GM18909 (cell line): ENCODE data around the gene SPRY4.
"Not testable (repeated sequence)": the region's sequence is repeated elsewhere in the genome, so short reads cannot be mapped to it uniquely, and the experiment has no call there.

Source experiments
- ATAC-seq: cut with Tn5 transposase; IDR thresholded peaks from one replicate; pipeline ENCODE4 v1.9.1; 2021; ENCODE audit warnings: mild to moderate bottlenecking; ENCODE audit not compliant: unreplicated experiment, poor library complexity

SPRY4 gene

DNA sequence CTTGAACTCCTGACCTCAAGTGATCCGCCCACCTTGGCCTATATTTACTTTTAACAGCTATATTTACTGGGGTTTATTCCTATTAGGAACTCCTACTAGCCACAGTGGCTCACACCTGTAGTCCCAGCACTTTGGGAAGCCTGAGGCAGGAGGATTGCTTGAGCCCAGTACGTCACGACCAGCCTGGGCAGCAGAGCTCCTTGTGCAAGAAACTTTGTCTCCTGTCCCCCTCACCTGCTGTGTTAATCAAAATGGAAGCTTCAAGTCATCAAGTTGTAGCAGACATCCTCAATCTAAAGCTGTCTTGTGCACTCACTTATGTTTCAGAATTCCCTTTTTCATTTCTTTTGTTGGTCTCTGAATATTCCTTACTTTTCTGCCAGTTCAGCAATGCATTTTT lies 15.0 kb upstream of the SPRY4 start:
- no peak for ATAC-seq

DNA sequence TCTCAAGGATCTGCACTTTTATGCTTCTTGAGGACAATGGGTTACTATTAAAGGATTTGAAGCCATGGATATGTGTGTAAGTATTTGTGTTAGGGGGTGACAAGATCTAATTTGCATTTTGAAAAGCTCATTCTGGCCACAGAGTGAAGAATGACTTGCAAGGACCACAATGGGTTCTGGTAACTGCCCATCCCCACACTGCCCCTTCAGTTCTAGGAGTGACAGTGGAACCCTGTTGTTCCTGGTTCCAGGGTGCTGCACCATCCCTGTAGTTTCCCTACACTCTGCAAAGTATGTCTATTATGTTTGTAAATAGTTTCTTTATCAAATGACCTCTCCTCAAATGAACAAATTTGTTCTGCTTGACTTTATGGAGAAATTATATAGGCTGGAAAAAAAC lies 9.7 kb upstream of the SPRY4 start:
- no peak for ATAC-seq

DNA sequence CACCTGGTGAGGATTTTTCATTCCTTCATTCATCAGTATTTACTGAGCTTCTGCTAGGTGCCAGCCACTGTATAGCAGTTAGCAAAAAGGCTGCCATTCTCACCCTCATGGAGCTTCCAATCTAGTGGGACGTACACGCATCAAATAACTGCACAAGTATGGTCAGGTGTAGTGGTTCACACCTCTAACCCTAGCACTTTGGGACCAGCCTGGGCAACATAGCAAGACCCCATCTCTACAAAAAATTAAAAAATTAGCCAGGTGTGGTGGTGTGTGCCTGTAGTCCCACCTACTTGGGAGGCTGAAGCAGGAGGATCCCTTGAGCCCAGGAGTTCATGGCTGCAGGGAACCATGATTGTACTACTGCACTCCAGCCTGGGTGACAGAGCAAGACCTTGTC lies 8.9 kb upstream of the SPRY4 start:
- not testable (repeated sequence) for ATAC-seq

DNA sequence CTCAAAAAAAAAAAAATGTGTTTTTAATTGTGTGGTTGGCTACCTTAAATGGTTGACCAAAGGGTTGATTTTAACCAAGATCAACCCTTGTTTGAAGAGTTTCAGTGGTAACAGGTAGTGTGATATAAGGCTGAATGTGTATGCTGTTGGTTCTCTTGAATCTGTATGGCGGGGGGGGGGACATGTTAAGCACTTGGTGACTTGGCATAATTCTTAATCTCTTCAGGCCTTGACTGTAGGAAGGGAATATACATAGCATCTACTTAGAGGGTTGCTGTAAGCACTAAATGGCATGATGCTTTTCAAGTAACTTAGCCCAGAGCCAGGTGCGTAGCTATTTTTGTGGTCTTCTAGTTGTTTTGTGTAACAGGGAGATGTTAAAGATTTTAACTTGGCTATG lies 5.6 kb upstream of the SPRY4 start:
- ATAC-seq: no peak

DNA sequence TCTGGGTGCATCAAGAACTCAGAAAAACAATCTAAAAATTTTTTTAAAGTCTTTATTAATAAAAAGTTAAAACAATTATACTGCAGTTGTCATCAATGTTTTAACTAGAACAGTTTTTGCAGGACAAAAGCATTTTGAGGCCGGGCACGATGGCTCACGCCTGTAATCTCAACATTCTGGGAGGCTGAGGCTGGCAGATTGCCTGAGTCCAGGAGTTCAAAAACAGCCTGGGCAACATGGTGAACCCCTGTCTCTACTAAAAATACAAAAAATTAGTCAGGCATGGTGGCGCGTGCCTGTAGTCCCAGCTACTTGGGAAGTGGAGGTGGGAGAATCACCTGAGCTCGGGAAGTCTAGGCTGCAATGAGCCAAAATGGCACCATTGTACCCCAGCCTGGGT lies 5.2 kb upstream of the SPRY4 start:
- ATAC-seq: no peak

DNA sequence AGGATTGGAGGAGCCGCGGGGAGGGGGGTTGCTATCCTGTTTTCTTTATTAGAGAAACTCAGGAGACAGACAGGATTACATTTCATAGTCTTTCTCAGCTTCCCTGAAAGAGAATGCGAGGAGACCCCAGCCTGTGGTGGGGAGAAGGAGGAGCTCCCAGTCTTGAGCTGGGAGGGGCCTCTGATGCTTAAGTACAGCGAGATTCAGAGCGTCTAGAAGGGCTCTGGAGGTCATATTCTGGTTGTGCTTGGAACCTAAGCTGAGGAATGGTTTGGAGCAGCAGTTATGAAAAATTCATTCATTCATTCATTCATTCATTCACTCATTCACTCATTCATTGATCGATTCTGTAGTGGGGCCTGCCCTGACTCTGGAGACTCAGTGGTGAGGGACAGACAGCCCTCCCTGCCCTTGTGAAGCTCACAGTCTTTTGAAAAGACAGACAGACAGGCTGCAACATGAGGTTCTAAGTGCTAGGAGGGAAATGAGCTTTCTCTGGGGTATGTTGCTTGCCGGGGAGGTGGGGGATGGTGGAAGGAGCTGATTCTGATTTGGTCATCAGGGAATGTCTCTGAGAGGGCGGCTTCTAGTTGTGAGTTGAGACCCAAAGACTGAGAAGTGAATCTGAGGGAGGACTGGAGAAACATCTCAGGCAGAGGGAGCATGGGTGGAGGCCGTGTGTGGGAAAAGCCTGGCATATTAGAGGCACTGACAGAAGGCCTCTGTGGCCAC lies 2.5 kb upstream of the SPRY4 start:
- no peak for ATAC-seq

DNA sequence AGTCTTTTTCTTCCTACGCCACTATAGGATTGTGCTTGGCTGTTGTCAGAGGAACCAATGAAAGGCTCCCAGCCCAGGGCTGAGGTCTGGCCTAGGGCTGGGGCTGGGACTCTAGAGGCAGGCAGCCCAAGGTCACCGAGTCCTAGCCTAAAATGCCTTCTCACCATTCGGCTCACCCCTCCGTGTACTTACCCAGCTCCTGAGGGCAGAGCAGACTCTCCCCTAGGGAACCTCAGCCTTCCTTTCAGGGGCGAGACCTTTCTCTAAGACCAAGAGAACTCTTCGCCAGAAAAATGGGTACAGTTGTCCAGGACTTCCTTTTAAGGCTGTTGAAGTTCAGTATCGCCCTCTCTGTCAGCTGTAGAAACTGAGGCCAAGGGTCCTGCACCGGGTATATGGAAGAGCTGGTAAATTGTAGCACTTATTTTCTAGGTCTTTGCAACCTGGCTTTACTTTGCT lies 1.7 kb upstream of the SPRY4 start:
- ATAC-seq: no peak

DNA sequence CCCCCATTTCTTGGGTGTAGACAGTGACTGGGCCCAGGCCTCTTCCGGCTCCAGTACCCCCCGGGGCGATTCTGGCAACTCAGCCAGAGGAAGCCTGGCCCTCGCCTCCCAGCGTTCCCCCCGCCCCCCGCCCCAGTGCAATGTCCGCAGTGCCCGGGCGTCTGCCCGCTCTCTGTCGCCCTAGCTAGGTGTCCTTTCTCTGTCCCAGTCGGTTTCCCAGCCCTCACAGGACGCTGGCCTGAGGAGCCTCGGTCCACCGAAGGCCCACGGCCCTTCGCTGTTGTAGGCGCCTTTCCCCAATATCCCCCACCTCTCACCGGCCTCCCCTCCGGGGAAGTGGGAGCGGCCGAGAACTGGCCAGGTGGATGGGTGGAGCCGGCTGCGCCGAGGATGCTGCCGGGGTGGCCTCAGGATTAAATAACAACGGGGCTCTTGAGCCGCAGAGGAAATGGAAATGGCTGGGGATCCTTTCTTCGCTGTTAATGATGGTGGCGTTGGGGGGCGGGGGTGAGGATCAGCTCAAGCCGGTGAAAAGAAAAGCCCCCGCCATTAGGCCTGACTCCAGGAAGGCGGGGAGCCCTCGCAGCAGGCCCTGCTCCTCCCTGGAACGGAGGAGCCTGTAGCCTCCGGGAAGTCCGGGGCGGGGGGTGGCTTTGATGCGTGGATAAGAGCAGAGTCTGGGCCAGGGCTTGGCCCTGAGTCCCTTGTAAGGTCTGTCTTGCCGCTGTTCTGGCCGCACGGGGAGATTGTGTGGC lies 1.1 kb upstream of the SPRY4 start:
- no peak for ATAC-seq

DNA sequence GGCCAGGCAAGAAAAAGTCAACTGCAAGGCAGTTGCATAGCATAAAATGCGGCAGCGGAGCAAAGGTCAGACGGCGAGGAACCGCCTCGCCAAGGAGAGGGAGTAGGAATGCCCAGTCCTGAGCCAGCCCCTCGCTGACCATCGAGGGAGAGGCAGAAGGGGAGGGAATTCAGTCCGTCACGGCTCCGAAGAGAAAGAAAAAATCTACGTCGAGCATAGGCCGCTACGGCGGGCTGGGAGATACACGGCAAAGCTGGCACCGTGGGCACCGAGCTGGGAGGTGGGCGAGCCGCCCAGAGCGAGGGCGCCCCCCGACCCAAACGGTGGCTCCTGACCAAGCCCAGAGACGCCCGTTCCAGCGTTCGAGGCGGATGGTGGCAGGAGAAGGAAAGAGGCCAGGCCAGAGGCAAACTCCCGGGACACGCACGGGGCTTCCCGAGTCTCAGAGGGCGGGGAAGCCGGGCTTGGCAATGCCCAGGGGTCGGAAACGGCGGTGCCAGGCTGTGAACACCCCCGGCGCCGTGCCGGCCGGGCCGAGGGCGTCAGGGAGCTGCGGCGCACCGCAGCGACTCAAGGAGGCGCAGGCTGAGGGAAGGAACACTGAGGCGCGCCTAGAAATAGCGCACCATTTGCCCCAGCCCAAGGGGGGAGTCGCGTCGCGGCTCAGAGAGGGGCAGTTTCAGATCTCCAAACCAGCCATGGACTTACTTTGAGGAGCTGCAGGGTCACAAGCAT lies 518 bp downstream of the SPRY4 start:
- ATAC-seq: peak; percentile 44

DNA sequence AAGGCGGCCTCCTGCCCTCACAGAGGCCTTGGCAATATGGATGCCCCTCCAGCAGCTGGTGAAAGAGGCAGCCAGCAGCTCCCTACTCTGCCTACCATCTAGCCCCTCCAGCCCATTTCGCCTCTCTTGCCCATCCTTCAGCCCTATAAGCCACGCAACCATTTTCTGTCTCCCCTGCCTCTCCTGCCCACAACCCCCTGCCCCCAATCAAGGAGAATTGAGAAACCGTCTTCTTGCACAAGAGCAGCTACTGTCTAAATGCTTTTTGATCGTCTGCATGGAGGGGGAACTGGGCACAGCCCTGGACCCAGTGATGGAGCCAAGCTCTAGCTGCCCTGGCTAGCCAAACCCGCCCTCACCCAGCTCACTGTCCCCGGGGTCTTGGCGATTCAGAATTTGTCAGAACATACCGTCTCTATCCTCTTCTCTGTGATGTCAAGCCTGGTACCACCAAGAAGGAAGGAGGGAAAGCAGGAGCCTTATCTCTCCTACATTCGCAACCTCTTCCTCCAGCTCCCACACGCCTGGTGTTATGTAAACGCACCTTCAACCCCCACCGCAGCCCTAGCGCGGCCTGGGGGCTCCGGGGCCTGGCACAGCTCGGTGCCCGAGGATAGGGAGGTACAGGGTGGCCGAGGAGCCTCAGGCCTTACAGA lies 1.2 kb downstream of the SPRY4 start:
- ATAC-seq: no peak

DNA sequence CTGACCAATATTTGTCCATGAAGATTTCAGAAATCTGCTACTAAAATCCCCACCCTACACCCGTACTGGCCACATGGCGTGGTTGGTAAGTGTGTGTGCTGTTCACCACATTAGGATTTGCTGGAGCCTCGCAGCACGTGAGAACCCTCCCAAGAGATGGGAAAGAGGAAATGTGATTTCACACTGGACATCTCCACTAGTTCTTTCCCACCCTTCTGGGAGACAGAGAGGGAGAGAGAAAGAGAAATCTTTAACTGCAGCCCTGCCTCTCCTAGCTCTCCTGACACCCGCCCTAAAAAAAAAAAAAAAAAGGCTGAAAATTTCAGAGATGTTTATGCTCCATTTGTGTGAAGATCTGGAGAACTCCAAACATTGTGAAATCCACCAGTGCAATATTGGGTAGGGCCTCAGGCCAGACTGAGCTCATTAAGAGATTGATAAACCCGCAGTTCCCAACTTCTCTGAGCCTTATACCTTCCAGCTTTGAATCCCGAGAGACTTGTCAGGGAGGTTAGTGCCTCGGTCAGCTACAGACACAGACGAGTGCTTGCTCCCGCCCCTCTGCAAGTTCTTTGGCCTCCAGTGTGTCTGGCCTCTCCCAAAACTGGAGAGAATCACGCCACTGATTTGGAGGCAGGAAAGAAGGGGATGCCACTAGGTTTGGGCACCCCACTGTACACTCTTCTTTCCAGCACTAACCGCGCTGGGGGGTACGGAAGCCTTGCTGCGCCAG lies 1.9 kb downstream of the SPRY4 start:
- no peak for ATAC-seq

DNA sequence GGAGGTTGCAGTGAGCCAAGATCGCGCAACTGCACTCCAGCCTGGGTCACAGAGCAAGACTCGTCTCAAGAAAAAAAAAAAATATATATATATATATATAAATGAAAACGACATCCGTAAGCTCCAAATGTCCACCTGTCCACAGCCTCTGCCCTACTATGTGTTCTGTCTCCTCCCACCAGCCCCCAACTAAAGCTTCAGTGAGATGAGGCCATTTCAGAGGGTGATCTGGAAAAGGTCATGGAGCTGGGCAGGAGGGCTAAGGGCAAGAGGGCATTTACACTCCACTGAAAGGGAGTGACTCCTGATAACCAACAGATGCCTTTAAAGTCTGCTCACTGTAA lies 2.4 kb downstream of the SPRY4 start:
- no peak for ATAC-seq

DNA sequence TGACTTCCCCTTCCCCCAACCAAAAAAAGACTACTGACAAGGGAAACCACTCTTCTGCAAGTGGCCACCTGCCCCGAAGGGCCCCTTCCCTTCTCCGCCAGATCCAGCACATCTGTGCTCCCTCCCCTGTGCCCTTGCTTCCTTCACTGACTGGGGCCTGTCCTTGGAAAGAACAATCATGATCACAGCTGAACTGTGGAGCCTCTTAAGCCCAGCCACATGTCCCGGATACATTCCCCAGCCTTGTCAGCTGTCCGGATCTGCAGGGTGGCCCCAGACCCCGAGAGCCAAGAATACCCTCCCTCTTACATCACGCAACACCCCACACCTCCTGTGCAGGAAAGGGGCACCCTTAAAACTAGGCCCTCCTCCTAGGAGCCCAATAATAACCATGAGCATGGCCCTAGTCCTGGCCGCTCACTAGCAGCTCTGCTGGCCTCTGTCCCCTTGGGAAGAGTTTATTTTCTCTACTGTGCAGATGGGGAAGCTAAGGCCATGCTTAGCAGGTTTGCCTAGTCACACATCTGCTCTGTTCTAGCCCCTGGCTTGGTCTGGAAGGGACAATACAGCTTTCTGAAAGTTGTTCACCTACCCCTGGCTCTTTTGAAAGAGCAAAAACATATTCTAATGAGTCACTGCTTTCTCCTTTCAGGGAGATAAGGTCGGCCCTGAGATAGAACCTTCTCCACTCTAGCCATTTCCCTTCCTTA lies 3.8 kb downstream of the SPRY4 start:
- no peak for ATAC-seq

DNA sequence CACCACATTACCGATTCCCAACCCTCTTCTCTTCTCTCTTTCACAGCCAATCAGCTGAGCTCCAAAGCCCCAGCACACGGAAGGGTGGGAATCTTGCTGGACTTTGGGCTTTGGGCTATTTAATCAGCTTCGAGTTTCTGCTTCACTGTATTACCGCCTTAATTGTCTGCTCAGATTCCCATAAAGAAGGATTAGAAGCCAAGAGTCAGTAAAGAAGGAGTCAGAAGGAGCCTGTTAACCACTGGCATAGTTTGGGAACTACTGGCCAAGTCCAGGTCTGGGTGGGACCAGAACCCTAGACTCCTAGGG lies 4.4 kb downstream of the SPRY4 start:
- no peak for ATAC-seq

DNA sequence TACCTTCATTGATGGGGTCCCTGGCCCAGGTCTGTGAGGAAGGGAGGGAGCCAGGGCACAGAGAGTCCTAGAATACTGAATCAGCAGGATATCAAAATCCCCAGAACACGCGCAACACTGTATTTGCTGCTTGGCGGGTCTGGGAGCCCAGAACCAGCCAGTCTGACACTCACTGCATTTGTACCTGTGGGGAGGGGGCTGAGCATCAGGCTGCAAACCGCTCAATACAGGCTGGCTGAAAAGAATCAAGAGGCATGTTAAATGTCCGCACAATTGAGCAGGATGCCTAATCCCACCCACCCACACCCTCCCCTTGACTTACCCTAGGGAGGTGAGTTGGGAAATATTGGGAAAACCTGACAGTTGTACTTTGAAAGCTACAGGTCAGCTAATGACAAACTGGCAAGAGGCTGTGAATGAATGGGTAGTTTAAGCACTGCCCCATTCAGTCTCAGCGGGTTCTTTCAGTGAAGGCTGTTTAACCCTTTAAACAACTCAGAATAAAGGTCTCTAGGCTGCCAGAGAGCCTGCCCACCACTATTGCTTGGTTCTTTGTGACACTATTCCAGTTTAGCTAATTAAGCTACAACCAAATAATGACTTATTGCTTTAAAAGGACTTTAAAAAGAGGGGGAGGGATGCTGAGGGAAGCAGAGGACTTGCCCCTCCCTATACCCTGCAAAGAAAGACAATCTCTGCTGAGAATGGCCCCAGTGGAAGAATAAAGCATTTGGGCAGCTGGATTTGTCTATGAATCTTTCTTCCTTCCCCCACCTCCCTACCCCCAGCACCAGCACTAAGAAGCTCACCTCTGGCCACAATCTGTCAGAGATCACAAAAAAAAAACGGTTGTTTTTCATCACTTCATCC lies 5.0 kb downstream of the SPRY4 start:
- no peak for ATAC-seq

DNA sequence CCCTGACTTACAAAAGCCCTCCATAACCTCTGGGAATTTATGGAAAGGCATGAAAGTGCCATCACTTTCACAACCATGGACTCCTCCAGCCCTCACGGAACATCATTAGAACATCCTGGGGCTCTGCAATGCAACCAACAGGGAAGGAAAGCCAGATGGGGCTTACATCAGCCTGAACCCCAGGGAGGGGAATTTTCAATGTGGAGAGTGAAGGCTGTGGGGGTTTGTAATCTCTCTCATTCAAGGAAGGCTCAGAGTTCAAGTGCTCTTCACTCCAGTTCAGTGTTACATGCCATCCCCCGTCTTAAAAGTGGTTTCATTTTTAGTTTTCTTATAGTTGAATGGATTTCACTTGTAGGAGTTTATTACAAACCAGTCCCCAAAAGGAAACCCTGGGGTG lies 5.7 kb downstream of the SPRY4 start:
- ATAC-seq: no peak

DNA sequence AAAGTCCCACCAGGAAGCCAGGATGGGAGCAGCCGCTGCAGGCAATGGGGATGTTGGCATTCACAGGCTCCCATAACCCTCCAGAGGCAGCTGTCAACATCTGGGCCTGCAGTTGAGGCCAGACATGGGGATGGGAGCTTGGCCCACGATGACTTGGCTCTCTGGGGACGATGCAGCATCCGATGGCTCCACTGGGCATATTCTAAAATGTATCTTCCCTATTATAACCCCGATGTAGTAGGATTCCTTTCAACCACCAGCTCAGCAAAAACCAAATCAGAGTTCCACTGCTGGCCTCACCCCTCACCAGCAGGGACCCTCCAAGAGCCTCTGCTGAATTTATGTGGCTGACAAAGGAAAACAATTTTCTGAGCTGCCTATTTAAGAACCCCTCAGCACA lies 7.1 kb downstream of the SPRY4 start:
- ATAC-seq: no peak

DNA sequence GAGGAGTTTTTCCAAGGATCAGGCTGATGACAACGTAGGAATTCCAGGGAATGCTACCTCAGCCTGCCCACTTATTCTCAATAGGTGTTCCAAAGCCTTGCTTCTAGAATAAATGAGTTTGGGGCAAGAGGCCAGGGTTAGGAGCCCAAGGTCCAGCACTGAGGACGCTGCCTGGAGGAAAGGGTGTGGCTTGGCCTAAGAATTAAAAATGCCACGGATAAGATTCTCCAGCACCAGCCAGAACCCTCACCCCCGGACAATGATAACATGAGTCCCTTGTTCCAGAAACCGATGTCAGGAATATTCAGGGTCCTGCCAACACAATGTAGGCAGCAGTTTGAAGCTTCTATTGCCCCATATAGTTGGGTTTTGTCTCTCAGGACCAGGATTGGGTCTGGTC lies 7.6 kb downstream of the SPRY4 start:
- ATAC-seq: no peak

DNA sequence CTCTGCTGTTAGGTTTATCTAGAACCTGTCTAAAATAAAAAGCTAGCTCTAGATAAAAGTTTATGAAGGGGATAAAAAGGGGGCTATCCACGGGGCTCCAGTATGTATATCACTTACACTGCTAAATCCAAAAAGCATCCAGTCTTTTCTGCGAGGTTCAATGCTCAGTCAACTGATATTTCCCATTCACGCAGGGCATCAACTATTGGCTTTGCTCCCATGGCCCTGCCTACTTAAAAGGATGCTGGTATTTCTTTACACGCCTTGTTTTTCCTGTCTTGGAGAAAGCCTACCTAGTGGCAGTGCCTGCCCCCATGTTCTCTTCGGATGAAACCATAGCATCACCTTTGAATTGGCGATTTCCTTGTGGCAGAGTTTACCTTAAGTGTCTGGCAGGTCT lies 8.1 kb downstream of the SPRY4 start:
- no peak for ATAC-seq
